Dermis microvascular lymphatic vessel endothelial cell (primary cell): ENCODE measurements around the gene SPINK13. TPM values are rescaled to one million over a fixed set of nuclear protein-coding genes. Genes with fewer than 3 reads are reported as not detected.
"Not testable (repeated sequence)": the region's sequence is repeated elsewhere in the genome, so short reads cannot be mapped to it uniquely, and the experiment has no call there.

Experiments used
- DNase-seq, 2 donors: peaks; one replicate each; pipeline versions ENCODE4 v3.0.0 to v3.0.0-alpha.2; 2010; ENCODE audit warnings: low read depth in 2 of 2
- total RNA-seq: library from RNA; depleted of rRNA; stranded (reverse); fragments of >200 nt; gene quantifications from 2 replicates; pipeline ENCODE4 v1.2.1, GENCODE V29; 2014

Gene SPINK13
- total RNA-seq, 1 donor from 2014 or later, result not detected

GRCh38 chr5:148312153-148312552, 43.6 kb downstream of the SPINK13 start, which contains the start of gene SPINK7:
Gene SPINK7 (plus strand): TSS chr5:148312423. CDS start chr5:148312484, 61 bp downstream.
- DNase-seq, result no peak

- no peak for DNase-seq
Measured at GRCh38 chr5:148314187-148314586, 45.6 kb downstream of the SPINK13 start.

- no peak for DNase-seq
Measured at GRCh38 chr5:148314731-148315130, 46.1 kb downstream of the SPINK13 start.

- not testable (repeated sequence) for DNase-seq
Measured at GRCh38 chr5:148320011-148320963, 51.7 kb downstream of the SPINK13 start.

GRCh38 chr5:148333262-148333849, 64.8 kb downstream of the SPINK13 start:
- no peak for DNase-seq

- no peak for DNase-seq
Measured at GRCh38 chr5:148335259-148335658, 66.7 kb downstream of the SPINK13 start, which contains the start of gene SPINK9. Gene SPINK9 (plus strand): TSS chr5:148335559. CDS start chr5:148335614, 55 bp downstream.

Other genes with a start within 250 kb of the SPINK13 start
- gene SPINK5, start 204.8 kb upstream of the SPINK13 start, total RNA-seq, result 0.13 TPM in 1 of 2 replicates, not detected in the other
- gene SPINK14, start 100.2 kb upstream of the SPINK13 start, total RNA-seq, result not detected in 2 replicates
- not detected in 2 replicates for gene SPINK6, start 65.8 kb upstream of the SPINK13 start, total RNA-seq
- not detected in 2 replicates for gene MARCOL, start 30.3 kb upstream of the SPINK13 start, total RNA-seq
- gene SPINK7, start 43.6 kb downstream of the SPINK13 start, total RNA-seq, result not detected in 2 replicates
- gene SPINK9, start 66.8 kb downstream of the SPINK13 start, total RNA-seq, result not detected in 2 replicates
- gene FBXO38, start 115.2 kb downstream of the SPINK13 start, total RNA-seq, result 37.7 and 40.8 TPM in 2 replicates